IPS-20b (cell line): ENCODE measurements around the gene LAMA5.

ENCODE experiments used
- H3K27ac ChIP-seq: one replicate; pipeline ENCODE4 v1.5.1; 2013; ENCODE audit warnings: low read length
- H3K27me3 ChIP-seq: 2 replicates; pipeline ENCODE4 v1.6.1; 2013; ENCODE audit warnings: mild to moderate bottlenecking, low read length, inconsistent platforms; ENCODE audit not compliant: insufficient read depth
- H3K36me3 ChIP-seq: 2 replicates; pipeline ENCODE4 v1.6.1; 2013; ENCODE audit warnings: low read depth, mild to moderate bottlenecking, inconsistent platforms, low read length, moderate library complexity; ENCODE audit not compliant: insufficient read depth
- H3K4me1 ChIP-seq: 2 replicates; pipeline ENCODE4 v1.6.1; 2013; ENCODE audit warnings: mild to moderate bottlenecking, control low read depth, inconsistent platforms, low read length, moderate library complexity; ENCODE audit not compliant: insufficient read depth
- H3K4me3 ChIP-seq: 2 replicates; pipeline ENCODE4 v1.5.1; 2013; ENCODE audit warnings: mild to moderate bottlenecking, low read length, inconsistent platforms
- H3K9ac ChIP-seq: 2 replicates; pipeline ENCODE4 v1.6.1; 2013; ENCODE audit warnings: low read depth, mild to moderate bottlenecking, inconsistent platforms, low read length, moderate library complexity
- H3K9me3 ChIP-seq: 2 replicates; pipeline ENCODE4 v1.6.1; 2013; ENCODE audit warnings: mild to moderate bottlenecking, low read depth, low read length, inconsistent platforms; ENCODE audit not compliant: insufficient read depth

Gene LAMA5

GRCh38 chr20:62309198-62309944 is 57.7 kb downstream of the LAMA5 start:
- H3K36me3 ChIP-seq: peaks cover 96% of the 10 kb centered on the region
- no peak overlapping the region for H3K4me3 ChIP-seq
- no peak overlapping the region for H3K9ac ChIP-seq
- no peaks in the 10 kb centered on the region for H3K9me3 ChIP-seq
- no peaks in the 10 kb centered on the region for H3K4me1 ChIP-seq
- H3K27me3 ChIP-seq: no peaks in the 10 kb centered on the region
- no peak overlapping the region for H3K27ac ChIP-seq

GRCh38 chr20:62308102-62308822 is 58.9 kb downstream of the LAMA5 start:
- Histone ChIP-seq H3K36me3 (peaks cover 91% of the 10 kb centered on the region), H3K9me3 (no peaks in the 10 kb centered on the region), H3K9ac (no peak overlapping the region), H3K27ac (no peak overlapping the region), H3K4me1 (0 out of 2 replicates have a peak, but pooled peaks cover 3% of the 10 kb centered on the region), H3K4me3 (no peak overlapping the region), H3K27me3 (no peaks in the 10 kb centered on the region)

- no peaks in the 10 kb centered on the region for H3K27me3 ChIP-seq
- no peak overlapping the region for H3K9ac ChIP-seq
- 0 out of 2 replicates have a peak, but pooled peaks cover 3% of the 10 kb centered on the region for H3K4me1 ChIP-seq
- H3K36me3 ChIP-seq: peaks cover 83% of the 10 kb centered on the region
- no peak overlapping the region for H3K4me3 ChIP-seq
- no peak overlapping the region for H3K27ac ChIP-seq
- H3K9me3 ChIP-seq: no peaks in the 10 kb centered on the region
Measured at GRCh38 chr20:62307226-62308101, 59.6 kb downstream of the LAMA5 start.

- Histone ChIP-seq H3K27me3 (no peaks in the 10 kb centered on the region), H3K36me3 (peaks cover 74% of the 10 kb centered on the region), H3K4me3 (no peak overlapping the region), H3K4me1 (0 out of 2 replicates have a peak, but pooled peaks cover 3% of the 10 kb centered on the region), H3K27ac (no peak overlapping the region), H3K9me3 (no peaks in the 10 kb centered on the region), H3K9ac (no peak overlapping the region)
Measured at GRCh38 chr20:62306414-62307187, 60.5 kb downstream of the LAMA5 start.

GRCh38 chr20:62305765-62306413 is 61.2 kb downstream of the LAMA5 start:
- H3K4me3 ChIP-seq: no peak overlapping the region
- no peaks in the 10 kb centered on the region for H3K9me3 ChIP-seq
- no peak overlapping the region for H3K27ac ChIP-seq
- peaks cover 68% of the 10 kb centered on the region for H3K36me3 ChIP-seq
- no peaks in the 10 kb centered on the region for H3K27me3 ChIP-seq
- H3K9ac ChIP-seq: no peak overlapping the region
- H3K4me1 ChIP-seq: 0 out of 2 replicates have a peak, but pooled peaks cover 3% of the 10 kb centered on the region

- H3K4me3 ChIP-seq: peak overlapping the region; percentile 90; the same call in 1 of the 2 replicates
- no peaks in the 10 kb centered on the region for H3K27me3 ChIP-seq
- H3K9me3 ChIP-seq: no peaks in the 10 kb centered on the region
- H3K4me1 ChIP-seq: 0 out of 2 replicates have a peak, but pooled peaks cover 3% of the 10 kb centered on the region
- H3K9ac ChIP-seq: peak overlapping the region; percentile 89
- peaks cover 63% of the 10 kb centered on the region for H3K36me3 ChIP-seq
- H3K27ac ChIP-seq: no peak overlapping the region
Measured at GRCh38 chr20:62305149-62305764, 61.9 kb downstream of the LAMA5 start.

- H3K9me3 ChIP-seq: no peaks in the 10 kb centered on the region
- peaks cover 56% of the 10 kb centered on the region for H3K36me3 ChIP-seq
- no peaks in the 10 kb centered on the region for H3K27me3 ChIP-seq
- H3K4me1 ChIP-seq: 0 out of 2 replicates have a peak, but pooled peaks cover 3% of the 10 kb centered on the region
- peak overlapping the region; percentile 89 for H3K9ac ChIP-seq
- peak overlapping the region; percentile 90 for H3K4me3 ChIP-seq
- no peak overlapping the region for H3K27ac ChIP-seq
Measured at GRCh38 chr20:62304331-62305148, 62.6 kb downstream of the LAMA5 start.

- H3K9ac ChIP-seq: peak overlapping the region; percentile 89
- H3K4me3 ChIP-seq: peak overlapping the region; percentile 90
- H3K9me3 ChIP-seq: no peaks in the 10 kb centered on the region
- H3K27ac ChIP-seq: no peak overlapping the region
- H3K4me1 ChIP-seq: 0 out of 2 replicates have a peak, but pooled peaks cover 3% of the 10 kb centered on the region
- peaks cover 48% of the 10 kb centered on the region for H3K36me3 ChIP-seq
- no peaks in the 10 kb centered on the region for H3K27me3 ChIP-seq
Measured at GRCh38 chr20:62303340-62304226, 63.5 kb downstream of the LAMA5 start.

- Histone ChIP-seq H3K9me3 (no peaks in the 10 kb centered on the region), H3K27me3 (no peaks in the 10 kb centered on the region), H3K4me1 (0 out of 2 replicates have a peak, but pooled peaks cover 3% of the 10 kb centered on the region), H3K36me3 (peaks cover 42% of the 10 kb centered on the region), H3K27ac (no peak overlapping the region), H3K4me3 (peak overlapping the region; percentile 90; the same call in 1 of the 2 replicates), H3K9ac (peak overlapping the region; percentile 89; the same call in 1 of the 2 replicates)
Measured at GRCh38 chr20:62303062-62303339, 64.1 kb downstream of the LAMA5 start.
